Neutrophil (primary cell): ENCODE measurements around the gene LRBA.
"Not testable (repeated sequence)": the region's sequence is repeated elsewhere in the genome, so short reads cannot be mapped to it uniquely, and the experiment has no call there.

ENCODE experiments used
- H3K27ac ChIP-seq: fragments of 200-600 bp; sonication (generic); 2 replicates; pipeline ENCODE4 v1.5.1; 2016; ENCODE audit warnings: mild to moderate bottlenecking, moderate library complexity
- H3K27me3 ChIP-seq: fragments of 200-600 bp; sonication (generic); 2 replicates; pipeline ENCODE4 v1.6.0; 2016; ENCODE audit warnings: mild to moderate bottlenecking
- H3K36me3 ChIP-seq: fragments of 200-600 bp; sonication (generic); 2 replicates; pipeline ENCODE4 v1.5.1; 2017
- H3K4me1 ChIP-seq, 2 experiments: fragments of 200-600 bp in 1 of 2; sonication (generic) in 1 of 2; 1 replicate in 1 of 2; 2 replicates in 1 of 2; pipeline versions ENCODE4 v1.5.1 to v1.6.1; 2013 to 2016; ENCODE audit warnings: low read depth in 1 of 2, low read length in 1 of 2, mild to moderate bottlenecking in 1 of 2, moderate library complexity in 1 of 2; ENCODE audit not compliant: control insufficient read depth in 1 of 2, insufficient read depth in 1 of 2
- H3K4me3 ChIP-seq, 2 experiments: fragments of 200-600 bp in 1 of 2; sonication (generic) in 1 of 2; 1 replicate in 1 of 2; 2 replicates in 1 of 2; pipeline ENCODE4 v1.5.1; 2013 to 2016; ENCODE audit warnings: low read depth in 1 of 2, low read length in 1 of 2, mild to moderate bottlenecking in 1 of 2, moderate library complexity in 1 of 2
- H3K9me3 ChIP-seq: fragments of 200-600 bp; sonication (generic); 2 replicates; pipeline ENCODE4 v1.5.1; 2016
- CTCF ChIP-seq: fragments of 200-600 bp; sonication (generic); IDR thresholded peaks from 2 replicates; pipeline ENCODE4 v1.5.1; 2016; ENCODE audit warnings: antibody characterized with exemption

The LRBA gene

GRCh38 chr4:151035911-151036310 lies 20.8 kb upstream of the LRBA start:
- H3K9me3 ChIP-seq, result no peaks in the 10 kb centered on the region
- H3K36me3 ChIP-seq, result no peaks in the 10 kb centered on the region
- no peak overlapping the region for H3K27ac ChIP-seq
- H3K4me1 ChIP-seq, result peaks cover 5 to 8% of the 10 kb centered on the region in 2 experiments
- no peaks in the 10 kb centered on the region for H3K27me3 ChIP-seq
- no peak for TF ChIP-seq CTCF
- no peak overlapping the region for H3K4me3 ChIP-seq

- H3K4me3 ChIP-seq, result no peak overlapping the region
- peaks cover 5 to 8% of the 10 kb centered on the region in 2 experiments for H3K4me1 ChIP-seq
- H3K27ac ChIP-seq, result no peak overlapping the region
- TF ChIP-seq CTCF, result no peak
- no peaks in the 10 kb centered on the region for H3K36me3 ChIP-seq
- H3K27me3 ChIP-seq, result no peaks in the 10 kb centered on the region
- no peaks in the 10 kb centered on the region for H3K9me3 ChIP-seq
Observed at GRCh38 chr4:151035328-151035727, 20.2 kb upstream of the LRBA start.

GRCh38 chr4:151034829-151035228 lies 19.7 kb upstream of the LRBA start:
- Histone ChIP-seq H3K4me3 (no peak overlapping the region), H3K4me1 (peaks cover 5 to 8% of the 10 kb centered on the region in 2 experiments), H3K27ac (no peak overlapping the region), H3K36me3 (no peaks in the 10 kb centered on the region), H3K27me3 (no peaks in the 10 kb centered on the region), H3K9me3 (no peaks in the 10 kb centered on the region)
- TF ChIP-seq CTCF, result no peak

- Histone ChIP-seq H3K27ac (no peak overlapping the region), H3K4me1 (peaks cover 5 to 8% of the 10 kb centered on the region in 2 experiments), H3K27me3 (no peaks in the 10 kb centered on the region), H3K36me3 (no peaks in the 10 kb centered on the region), H3K9me3 (no peaks in the 10 kb centered on the region), H3K4me3 (no peak overlapping the region)
- no peak for TF ChIP-seq CTCF
Observed at GRCh38 chr4:151031831-151032605, 16.9 kb upstream of the LRBA start.

- Histone ChIP-seq H3K27me3 (no peaks in the 10 kb centered on the region), H3K27ac (no peak overlapping the region), H3K4me3 (no peak overlapping the region), H3K9me3 (no peaks in the 10 kb centered on the region), H3K36me3 (no peaks in the 10 kb centered on the region), H3K4me1 (peaks cover 5 to 8% of the 10 kb centered on the region in 2 experiments)
- no peak for TF ChIP-seq CTCF
Observed at GRCh38 chr4:151029537-151029936, 14.5 kb upstream of the LRBA start.

GRCh38 chr4:151029006-151029405 lies 13.9 kb upstream of the LRBA start:
- not testable (repeated sequence) for H3K27me3 ChIP-seq

More at GRCh38 chr4:151029006-151029405, 13.9 kb upstream of the LRBA start:
- not testable (repeated sequence) for H3K9me3 ChIP-seq, H3K36me3 ChIP-seq, H3K4me3 ChIP-seq, H3K4me1 ChIP-seq, H3K27ac ChIP-seq
